ENCODE results near the gene GFOD1.

GFOD1 gene

GRCh38 chr6:13517116-13517515, 29.7 kb upstream of the GFOD1 start (continued):
- no peak for TF ChIP-seq CREB5 (CRISPR knock-in tag; IDR thresholded peaks at IDR 0.05; ENCODE audit: low read depth)
- TF ChIP-seq ZFP3 (CRISPR knock-in tag; IDR thresholded peaks at IDR 0.05) = no peak

GRCh38 chr6:13515912-13516311, 28.5 kb upstream of the GFOD1 start:
- no peak for ATAC-seq

GRCh38 chr6:13513626-13514502, 26.5 kb upstream of the GFOD1 start:
- TF ChIP-seq ZNF565 (CRISPR knock-in tag; conservative IDR thresholded peaks at IDR 0.05; ENCODE audit: low read depth) (no peak), RARB (CRISPR knock-in tag; IDR thresholded peaks at IDR 0.05) (no peak), ZNF70 (CRISPR knock-in tag; IDR thresholded peaks at IDR 0.05) (no peak), TOX (CRISPR knock-in tag; IDR thresholded peaks at IDR 0.05; ENCODE audit: borderline replicate concordance) (no peak), BACH2 (CRISPR knock-in tag; IDR thresholded peaks at IDR 0.05; ENCODE audit: borderline replicate concordance) (no peak), ZFP30 (CRISPR knock-in tag; IDR thresholded peaks at IDR 0.05) (no peak), OSR1 (CRISPR knock-in tag; IDR thresholded peaks at IDR 0.05) (no peak), CSDC2 (CRISPR knock-in tag; IDR thresholded peaks at IDR 0.05) (no peak), TCF4 (CRISPR knock-in tag; IDR thresholded peaks at IDR 0.05; ENCODE audit: borderline replicate concordance) (no peak), PATZ1 (CRISPR knock-in tag; IDR thresholded peaks at IDR 0.05; ENCODE audit: borderline replicate concordance) (no peak), ZFP3 (CRISPR knock-in tag; IDR thresholded peaks at IDR 0.05) (no peak), ZNF8 (CRISPR knock-in tag; IDR thresholded peaks at IDR 0.05) (no peak), ESRRG (CRISPR knock-in tag; IDR thresholded peaks at IDR 0.05) (no peak), SNAI2 (CRISPR knock-in tag; IDR thresholded peaks at IDR 0.05) (no peak), ISL1 (CRISPR knock-in tag; IDR thresholded peaks at IDR 0.05) (no peak)
- no peak for ATAC-seq

More at GRCh38 chr6:13515912-13516311, 28.5 kb upstream of the GFOD1 start:
- TF ChIP-seq POU6F1 (CRISPR knock-in tag; IDR thresholded peaks at IDR 0.05; ENCODE audit: borderline replicate concordance, low read depth) (no peak), TSHZ2 (CRISPR knock-in tag; IDR thresholded peaks at IDR 0.05) (no peak), CSDC2 (CRISPR knock-in tag; IDR thresholded peaks at IDR 0.05) (no peak), ZC3H10 (CRISPR knock-in tag; IDR thresholded peaks at IDR 0.05) (no peak), ISL1 (CRISPR knock-in tag; IDR thresholded peaks at IDR 0.05) (no peak), GLIS3 (CRISPR knock-in tag; IDR thresholded peaks at IDR 0.05) (no peak), ZFP30 (CRISPR knock-in tag; IDR thresholded peaks at IDR 0.05) (no peak), ARNTL (CRISPR knock-in tag; IDR thresholded peaks at IDR 0.05; ENCODE audit: borderline replicate concordance, low read depth) (no peak), PPARA (CRISPR knock-in tag; IDR thresholded peaks at IDR 0.05; ENCODE audit: borderline replicate concordance) (no peak), CREB5 (CRISPR knock-in tag; IDR thresholded peaks at IDR 0.05; ENCODE audit: low read depth) (no peak), ZNF70 (CRISPR knock-in tag; IDR thresholded peaks at IDR 0.05) (no peak), SNAI2 (CRISPR knock-in tag; IDR thresholded peaks at IDR 0.05) (no peak)

Measured in SK-N-SH treated with all-trans-retinoic acid at 6 μM for 48 hours (cell line).